H7 (cell line): ENCODE measurements around the gene C4B. TPM values are rescaled to one million over a fixed set of nuclear protein-coding genes. Genes with fewer than 3 reads are reported as not detected.
"Not testable (repeated sequence)": the region's sequence is repeated elsewhere in the genome, so short reads cannot be mapped to it uniquely, and the experiment has no call there.

ENCODE experiments used
- DNase-seq: peaks from one replicate; pipeline ENCODE4 v3.0.0; 2012
- H3K27me3 ChIP-seq: 2 replicates; pipeline ENCODE4 v1.6.0; 2011; ENCODE audit warnings: mild to moderate bottlenecking, low read length; ENCODE audit not compliant: control insufficient read depth, insufficient read depth
- H3K36me3 ChIP-seq: replicated peaks from 2 replicates; pipeline ENCODE4 v1.5.1; 2011; ENCODE audit warnings: low read length; ENCODE audit not compliant: control insufficient read depth, insufficient read depth
- H3K4me3 ChIP-seq: 2 replicates; pipeline ENCODE4 v1.5.1; 2011; ENCODE audit warnings: low read depth, mild to moderate bottlenecking, control low read depth, low read length, moderate library complexity; ENCODE audit not compliant: insufficient read depth
- total RNA-seq: library from RNA; depleted of rRNA; stranded (reverse); fragments of >200 nt; shearing (Covaris generic); gene quantifications from 2 replicates; pipeline ENCODE4 v1.2.3, GENCODE V29; 2014

Gene C4B
- total RNA-seq, 1 experiment from 2014 or later, result 1.1 TPM

GRCh38 chr6:31976065-31976464 is 38.5 kb upstream of the C4B start:
- not testable (repeated sequence) for DNase-seq, H3K4me3 ChIP-seq, H3K27me3 ChIP-seq, H3K36me3 ChIP-seq

- Histone ChIP-seq H3K27me3 (no peaks in the 10 kb centered on the region), H3K4me3 (no peak overlapping the region), H3K36me3 (no peaks in the 10 kb centered on the region)
- DNase-seq, result no peak
Measured at GRCh38 chr6:31977816-31978431, 36.7 kb upstream of the C4B start.

GRCh38 chr6:31978831-31979230 is 35.8 kb upstream of the C4B start:
- no peak for DNase-seq
- no peaks in the 10 kb centered on the region for H3K27me3 ChIP-seq
- no peak overlapping the region for H3K4me3 ChIP-seq
- no peaks in the 10 kb centered on the region for H3K36me3 ChIP-seq

GRCh38 chr6:31979238-31979898 is 35.2 kb upstream of the C4B start:
- no peak for DNase-seq
- no peaks in the 10 kb centered on the region for H3K27me3 ChIP-seq
- no peak overlapping the region for H3K4me3 ChIP-seq
- no peaks in the 10 kb centered on the region for H3K36me3 ChIP-seq

- not testable (repeated sequence) for H3K27me3 ChIP-seq, H3K36me3 ChIP-seq, H3K4me3 ChIP-seq, DNase-seq
Measured at GRCh38 chr6:31980195-31980876, 34.3 kb upstream of the C4B start.

- not testable (repeated sequence) for H3K36me3 ChIP-seq, H3K4me3 ChIP-seq, H3K27me3 ChIP-seq, DNase-seq
Measured at GRCh38 chr6:31980998-31981397, 33.6 kb upstream of the C4B start.

- not testable (repeated sequence) for H3K36me3 ChIP-seq, H3K27me3 ChIP-seq, DNase-seq, H3K4me3 ChIP-seq
Measured at GRCh38 chr6:31981744-31982143, 32.9 kb upstream of the C4B start, which contains the start of gene C4A. TSS of gene C4A (plus strand) at chr6:31982057. CDS start at chr6:31982108, 51 bp downstream.

- not testable (repeated sequence) for H3K27me3 ChIP-seq, H3K36me3 ChIP-seq, H3K4me3 ChIP-seq, DNase-seq
Measured at GRCh38 chr6:31989363-31989762, 25.2 kb upstream of the C4B start.

GRCh38 chr6:31994421-31994820 is 20.2 kb upstream of the C4B start:
- DNase-seq, H3K36me3 ChIP-seq, H3K4me3 ChIP-seq, H3K27me3 ChIP-seq: not testable (repeated sequence)

- DNase-seq, H3K4me3 ChIP-seq, H3K27me3 ChIP-seq, H3K36me3 ChIP-seq: not testable (repeated sequence)
Measured at GRCh38 chr6:31996385-31996784, 18.2 kb upstream of the C4B start.

- not testable (repeated sequence) for H3K4me3 ChIP-seq, H3K36me3 ChIP-seq, DNase-seq, H3K27me3 ChIP-seq
Measured at GRCh38 chr6:32002546-32003268, 11.9 kb upstream of the C4B start.

- not testable (repeated sequence) for H3K27me3 ChIP-seq, H3K36me3 ChIP-seq, H3K4me3 ChIP-seq, DNase-seq
Measured at GRCh38 chr6:32003301-32003700, 11.3 kb upstream of the C4B start.

GRCh38 chr6:32004393-32004792 is 10.2 kb upstream of the C4B start:
- not testable (repeated sequence) for H3K27me3 ChIP-seq, H3K36me3 ChIP-seq, DNase-seq, H3K4me3 ChIP-seq

GRCh38 chr6:32004864-32005537 is 9.6 kb upstream of the C4B start:
- DNase-seq, H3K36me3 ChIP-seq, H3K4me3 ChIP-seq, H3K27me3 ChIP-seq: not testable (repeated sequence)
